DOHH2 (cell line): Measurements from ENCODE around the gene MAST3.

Source experiments
- H3F3A ChIP-seq: fragments of 200-600 bp; sonication (generic), shearing (Covaris generic); 2 replicates; pipeline ENCODE4 v1.6.0; 2016; ENCODE audit warnings: antibody characterized with exemption, mild to moderate bottlenecking; ENCODE audit not compliant: control insufficient read depth, insufficient read depth
- H3K27ac ChIP-seq: fragments of 200-600 bp; sonication (generic); 2 replicates; pipeline ENCODE4 v1.5.1; 2014; ENCODE audit warnings: low read depth, mild to moderate bottlenecking, low read length, moderate library complexity
- H3K27me3 ChIP-seq: fragments of 200-600 bp; sonication (generic); 2 replicates; pipeline ENCODE4 v1.6.1; 2014; ENCODE audit warnings: mild to moderate bottlenecking, low read length, mixed read lengths; ENCODE audit not compliant: control insufficient read depth
- H3K36me3 ChIP-seq: fragments of 200-600 bp; sonication (generic); 2 replicates; pipeline ENCODE4 v1.6.1; 2014; ENCODE audit warnings: mild to moderate bottlenecking, low read length, moderate library complexity, mixed read lengths; ENCODE audit not compliant: control insufficient read depth
- H3K4me1 ChIP-seq: fragments of 200-600 bp; sonication (generic); 2 replicates; pipeline ENCODE4 v1.6.1; 2014; ENCODE audit warnings: mild to moderate bottlenecking, low read length, mixed read lengths; ENCODE audit not compliant: control insufficient read depth
- H3K4me2 ChIP-seq: fragments of 200-600 bp; sonication (generic); 2 replicates; pipeline ENCODE4 v1.6.0; 2014; ENCODE audit warnings: mild to moderate bottlenecking, low read length, moderate library complexity
- H3K4me3 ChIP-seq: fragments of 200-600 bp; sonication (generic); 2 replicates; pipeline ENCODE4 v1.5.1; 2014; ENCODE audit warnings: mild to moderate bottlenecking, low read length, mixed read lengths
- H3K79me2 ChIP-seq: fragments of 200-600 bp; sonication (generic); 2 replicates; pipeline ENCODE4 v1.6.1; 2014; ENCODE audit warnings: mild to moderate bottlenecking, low read length, mixed read lengths; ENCODE audit not compliant: control insufficient read depth
- H3K9me2 ChIP-seq: fragments of 200-600 bp; sonication (generic); replicated peaks from 2 replicates; pipeline ENCODE4 v1.6.1; 2014; ENCODE audit warnings: mild to moderate bottlenecking, low read length, mixed read lengths; ENCODE audit not compliant: control insufficient read depth
- H3K9me3 ChIP-seq: fragments of 200-600 bp; sonication (generic); 2 replicates; pipeline ENCODE4 v1.6.1; 2014; ENCODE audit warnings: antibody characterized with exemption, low read length, mixed read lengths; ENCODE audit not compliant: control insufficient read depth, insufficient read depth
- H4K20me1 ChIP-seq: fragments of 200-600 bp; sonication (generic); 2 replicates; pipeline ENCODE4 v1.6.0; 2014; ENCODE audit warnings: low read depth, mild to moderate bottlenecking, antibody characterized with exemption, low read length, moderate library complexity; ENCODE audit not compliant: control insufficient read depth, insufficient read depth
- EZH2phosphoT487 ChIP-seq: fragments of 200-600 bp; sonication (generic); IDR thresholded peaks from 2 replicates; pipeline ENCODE4 v1.6.1; 2017; ENCODE audit warnings: borderline replicate concordance, mild to moderate bottlenecking, antibody characterized with exemption, low read length, moderate library complexity, mixed read lengths
- TF ChIP-seq, protein P1 (sequence below): fragments of 200-600 bp; sonication (generic); IDR thresholded peaks from one replicate; pipeline ENCODE4 v1.5.1; 2014; ENCODE audit warnings: antibody characterized with exemption, mild to moderate bottlenecking, low read depth, low read length; ENCODE audit not compliant: poor library complexity, severe bottlenecking

Gene MAST3

GRCh38 chr19:18097217-18097992 is at the start of gene MAST3:
TSS of gene MAST3 (plus strand) at chr19:18097778. CDS start at chr19:18097793, 15 bp downstream.
- Histone ChIP-seq H3K27ac (peak within 1 kb of the TSS; percentile 98), H3F3A (peaks cover 24% of the 10 kb centered on the region)

DNA sequence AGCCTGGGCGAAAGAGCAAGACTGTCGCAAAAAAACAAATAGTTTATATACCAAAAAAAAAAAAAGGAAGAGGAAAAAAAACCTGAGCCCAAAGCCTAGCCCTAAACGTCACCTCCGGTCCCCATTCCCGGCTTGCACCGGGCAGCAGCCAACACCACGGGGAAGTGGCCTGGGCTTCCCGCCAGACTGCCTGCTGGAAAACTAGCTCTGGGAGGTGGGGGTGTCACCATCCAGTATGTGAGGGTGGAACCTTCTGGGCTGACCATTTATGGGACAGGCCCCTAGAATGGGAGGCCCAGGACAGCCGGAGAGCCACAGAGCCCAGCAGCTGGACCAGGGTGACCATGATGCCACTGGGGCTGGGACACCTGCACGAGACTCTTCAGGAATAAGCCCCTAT is 48.2 kb upstream of the MAST3 start:
- Histone ChIP-seq H4K20me1 (no peaks in the 10 kb centered on the region), H3K36me3 (no peaks in the 10 kb centered on the region), H3K79me2 (no peaks in the 10 kb centered on the region), H3K9me3 (no peaks in the 10 kb centered on the region), H3K9me2 (no peaks in the 10 kb centered on the region), H3K4me1 (peaks cover 18% of the 10 kb centered on the region), H3K27ac (no peak overlapping the region), H3K27me3 (no peaks in the 10 kb centered on the region), H3K4me2 (no peak overlapping the region), H3F3A (peaks cover 5% of the 10 kb centered on the region; the same call in 1 of the 2 replicates), H3K4me3 (no peak overlapping the region)
- TF ChIP-seq, protein P1, sequence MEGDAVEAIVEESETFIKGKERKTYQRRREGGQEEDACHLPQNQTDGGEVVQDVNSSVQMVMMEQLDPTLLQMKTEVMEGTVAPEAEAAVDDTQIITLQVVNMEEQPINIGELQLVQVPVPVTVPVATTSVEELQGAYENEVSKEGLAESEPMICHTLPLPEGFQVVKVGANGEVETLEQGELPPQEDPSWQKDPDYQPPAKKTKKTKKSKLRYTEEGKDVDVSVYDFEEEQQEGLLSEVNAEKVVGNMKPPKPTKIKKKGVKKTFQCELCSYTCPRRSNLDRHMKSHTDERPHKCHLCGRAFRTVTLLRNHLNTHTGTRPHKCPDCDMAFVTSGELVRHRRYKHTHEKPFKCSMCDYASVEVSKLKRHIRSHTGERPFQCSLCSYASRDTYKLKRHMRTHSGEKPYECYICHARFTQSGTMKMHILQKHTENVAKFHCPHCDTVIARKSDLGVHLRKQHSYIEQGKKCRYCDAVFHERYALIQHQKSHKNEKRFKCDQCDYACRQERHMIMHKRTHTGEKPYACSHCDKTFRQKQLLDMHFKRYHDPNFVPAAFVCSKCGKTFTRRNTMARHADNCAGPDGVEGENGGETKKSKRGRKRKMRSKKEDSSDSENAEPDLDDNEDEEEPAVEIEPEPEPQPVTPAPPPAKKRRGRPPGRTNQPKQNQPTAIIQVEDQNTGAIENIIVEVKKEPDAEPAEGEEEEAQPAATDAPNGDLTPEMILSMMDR: no peak
- no peak for TF ChIP-seq EZH2phosphoT487

More at GRCh38 chr19:18097217-18097992, at the start of gene MAST3:
- no peaks in the 10 kb centered on the region for H3K9me2 ChIP-seq
- peaks cover 24% of the 10 kb centered on the region for H3K79me2 ChIP-seq
- peak within 1 kb of the TSS; percentile 93 for H3K4me2 ChIP-seq
- H3K9me3 ChIP-seq: no peaks in the 10 kb centered on the region
- H3K4me3 ChIP-seq: peak within 1 kb of the TSS; percentile 83
- H3K27me3 ChIP-seq: no peaks in the 10 kb centered on the region
- no peaks in the 10 kb centered on the region for H4K20me1 ChIP-seq
- peaks cover 49% of the 10 kb centered on the region for H3K4me1 ChIP-seq
- peaks cover 22% of the 10 kb centered on the region for H3K36me3 ChIP-seq
- TF ChIP-seq, protein P1: no peak
- no peak for TF ChIP-seq EZH2phosphoT487

GRCh38 chr19:18051887-18052286 is 45.7 kb upstream of the MAST3 start:
- H4K20me1 ChIP-seq: no peaks in the 10 kb centered on the region
- H3K36me3 ChIP-seq: no peaks in the 10 kb centered on the region
- TF ChIP-seq, protein P1: no peak
- no peak overlapping the region for H3K4me2 ChIP-seq
- no peaks in the 10 kb centered on the region for H3K9me2 ChIP-seq
- H3K79me2 ChIP-seq: no peaks in the 10 kb centered on the region
- H3K27me3 ChIP-seq: no peaks in the 10 kb centered on the region
- H3K27ac ChIP-seq: no peak overlapping the region
- no peaks in the 10 kb centered on the region for H3F3A ChIP-seq
- no peaks in the 10 kb centered on the region for H3K9me3 ChIP-seq
- peaks cover 4% of the 10 kb centered on the region for H3K4me1 ChIP-seq
- H3K4me3 ChIP-seq: no peak overlapping the region
